HepG2 (cell line): ENCODE measurements around the gene ARHGEF39. TPM values are rescaled to one million over a fixed set of nuclear protein-coding genes. Genes with fewer than 3 reads are reported as not detected.

Experiments used
- ATAC-seq: fragments of 200-7000 bp; cut with Tn5 transposase; 3 replicates; pipeline ENCODE4 v1.9.1; 2020; ENCODE audit warnings: mild to moderate bottlenecking, moderate library complexity
- BruUV-seq: library from RNA; stranded (reverse); fragments of 400-500 nt; replicated peaks from 2 replicates; lab custom pipeline; 2021; lab: Mats Ljungman, UMichigan
- CTCF ChIA-PET: fragments of 300-600 bp; formaldehyde crosslinking; extraction: SDS; loops from one replicate; lab custom pipeline; 2021; ENCODE audit warnings: low total read pairs, inconsistent platforms, low intra/inter-chr PET ratio; lab: Yijun Ruan, JAX
- POLR2A ChIA-PET: fragments of 350-600 bp; sonication (Branson Sonifier 250); formaldehyde crosslinking; loops from one replicate; lab custom pipeline; 2020; ENCODE audit warnings: antibody characterized with exemption, inconsistent platforms; lab: Yijun Ruan, JAX
- DNase-seq: peaks from one replicate; pipeline ENCODE4 v3.0.0-alpha.2; 2015; ENCODE audit warnings: low spot score
- FAIRE-seq: peaks from 3 replicates; lab custom pipeline; 2011; peaks lifted over from hg19 to GRCh38; lab: Jason Lieb, UNC
- H2AFZ ChIP-seq: one replicate; pipeline ENCODE4 v1.6.1; 2011; ENCODE audit warnings: low read length, inconsistent platforms
- H3K27ac ChIP-seq: fragments of 300-600 bp; 3 replicates; pipeline ENCODE4 v1.8.0; 2011; ENCODE audit warnings: mixed run types, mild to moderate bottlenecking, mixed read lengths, low read length, inconsistent platforms; ENCODE audit not compliant: insufficient read depth; ENCODE audit errors: extremely low read length
- H3K27me3 ChIP-seq, 2 experiments: fragments of 200-600 bp in 1 of 2; 2 replicates in 1 of 2; 3 replicates in 1 of 2; pipeline versions ENCODE4 v1.6.0 to v1.8.0; 2011; ENCODE audit warnings: low read length in 2 of 2, mild to moderate bottlenecking in 2 of 2, moderate library complexity in 2 of 2, inconsistent platforms in 1 of 2; ENCODE audit not compliant: insufficient read depth in 2 of 2, control insufficient read depth in 1 of 2
- H3K36me3 ChIP-seq, 2 experiments: fragments of 200-600 bp in 1 of 2; replicated peaks in 1 of 2; 2 replicates in 1 of 2; 3 replicates in 1 of 2; pipeline versions ENCODE4 v1.5.1 to v1.8.0; 2011; ENCODE audit warnings: low read length in 2 of 2, inconsistent platforms in 1 of 2; ENCODE audit not compliant: insufficient read depth in 2 of 2, control insufficient read depth in 1 of 2
- H3K4me1 ChIP-seq: 2 replicates; pipeline ENCODE4 v1.5.1; 2012; ENCODE audit warnings: low read length, inconsistent platforms; ENCODE audit not compliant: insufficient read depth
- H3K4me2 ChIP-seq: 2 replicates; pipeline ENCODE4 v1.6.0; 2011; ENCODE audit warnings: low read depth, low read length, inconsistent platforms
- H3K4me3 ChIP-seq, 3 experiments: fragments of 200-600 bp in 1 of 3; sonication (generic), shearing (Covaris generic) in 1 of 3; replicated peaks in 1 of 3; 2 replicates each; pipeline ENCODE4 v1.5.1; 2011 to 2016; ENCODE audit warnings: low read length in 3 of 3, inconsistent platforms in 2 of 3, low read depth in 2 of 3, mild to moderate bottlenecking in 2 of 3, control low read depth in 1 of 3, mixed read lengths in 1 of 3; ENCODE audit not compliant: insufficient read depth in 1 of 3
- H3K79me2 ChIP-seq: one replicate; pipeline ENCODE4 v1.6.1; 2011; ENCODE audit warnings: low read length, inconsistent platforms; ENCODE audit not compliant: insufficient read depth
- H3K9ac ChIP-seq: 2 replicates; pipeline ENCODE4 v1.6.0; 2011; ENCODE audit warnings: mild to moderate bottlenecking, low read depth, low read length, inconsistent platforms; ENCODE audit not compliant: insufficient read depth
- H3K9me3 ChIP-seq: 2 replicates; pipeline ENCODE4 v1.5.1; 2012; ENCODE audit warnings: mild to moderate bottlenecking, low read length
- H4K20me1 ChIP-seq: 2 replicates; pipeline ENCODE4 v1.6.0; 2011; ENCODE audit warnings: inconsistent platforms, mild to moderate bottlenecking, low read length, moderate library complexity; ENCODE audit not compliant: insufficient read depth
- ARNT ChIP-seq: fragments of 450-650 bp; IDR thresholded peaks from 2 replicates; pipeline ENCODE4 v1.6.1; 2017
- FOXK1 ChIP-seq: sonication (generic); formaldehyde crosslinking; IDR thresholded peaks from 2 replicates; pipeline ENCODE4 v1.4.0; 2020; ENCODE audit warnings: low read depth, missing genetic modification reagents, borderline replicate concordance
- STAG1 ChIP-seq: sonication (generic); formaldehyde crosslinking; IDR thresholded peaks from 2 replicates; pipeline ENCODE4 v1.4.0; 2020; ENCODE audit warnings: missing genetic modification reagents
- ZBTB39 ChIP-seq: sonication (generic); formaldehyde crosslinking; IDR thresholded peaks from 2 replicates; pipeline ENCODE4 v1.5.0; 2020; ENCODE audit warnings: missing genetic modification reagents
- ZNF12 ChIP-seq: sonication (generic); formaldehyde crosslinking; IDR thresholded peaks from 2 replicates; pipeline ENCODE4 v1.5.0; 2020; ENCODE audit warnings: missing genetic modification reagents
- WGBS: methylation state at CpG from one replicate; pipeline ENCODE4 v1.1.6; 2017; ENCODE audit warnings: low lambda C conversion rate; 5-methylcytosine and 5-hydroxymethylcytosine counted together
- in situ Hi-C: cut with HindIII; loops from 2 replicates; pipeline ENCODE4 v1.10.0; 2017; ENCODE audit warnings: low pct_unique_long_range_greater_than_20kb; ENCODE audit not compliant: extremely low pct_ligation_motif_present
- intact Hi-C: fragments of 100-400 bp; cut with micrococcal nuclease; formaldehyde crosslinking; loops from one replicate; pipeline ENCODE4 v1.10.0; 2022; ENCODE audit not compliant: unreplicated experiment
- polyA plus RNA-seq, 8 experiments: library from polyadenylated mRNA; depleted of rRNA in 3 of 8; stranded (reverse) in 7 of 8; unstranded in 1 of 8; fragments of >200 nt; fragmentation: Illumina TruSeq in 4 of 8; extraction: Trizol in 4 of 8; gene quantifications; 2 replicates each; pipeline versions ENCODE4 v1.2.1 to v1.2.3, GENCODE V29; 2011 to 2016; ENCODE audit warnings: low read depth in 4 of 8, missing spikeins in 1 of 8, mixed read lengths in 1 of 8; ENCODE audit not compliant: insufficient read depth in 1 of 8
- total RNA-seq, 5 experiments: library from RNA; depleted of rRNA; stranded (reverse); fragments of >200 nt; fragmentation: Illumina TruSeq; extraction: Trizol; gene quantifications; 2 replicates each; pipeline ENCODE4 v1.2.3, GENCODE V29; 2016; ENCODE audit warnings: low read depth in 1 of 5

The ARHGEF39 gene
- total and polyA plus RNA-seq, 2 of the 13 experiments (the other 11 are each of a cell fraction or from before 2014, with no cell fraction given) = 11.2 to 12.3 TPM

- intact Hi-C loops = no loop called here
- ChIA-PET POLR2A (interaction anchor here (0.6 to 2.1 kb wide), 3 partner anchors 15 to 29 kb away, joined by 3 to 5 read pairs (median 4); no protein-coding TSS in a partner anchor), CTCF (no interaction called here)
- 91% methylated on average over 3 of the region's 11 CpGs for WGBS
- no peak overlapping the region for H3K9ac ChIP-seq
- no peak overlapping the region for H2AFZ ChIP-seq
- ATAC-seq (peak; percentile 41), DNase-seq (no peak), FAIRE-seq (no peak)
- no peaks in the 10 kb centered on the region for H3K79me2 ChIP-seq
- no peaks in the 10 kb centered on the region for H3K4me1 ChIP-seq
- BruUV-seq = no TSS peak
- no peaks in the 10 kb centered on the region for H4K20me1 ChIP-seq
- no peaks in the 10 kb centered on the region for H3K9me3 ChIP-seq
- H3K4me2 ChIP-seq = no peak overlapping the region
- no peak overlapping the region for H3K4me3 ChIP-seq
- no peaks in the 10 kb centered on the region for H3K27me3 ChIP-seq
- TF ChIP-seq FOXK1 (CRISPR knock-in tag) = no peak
- no peak for TF ChIP-seq ARNT
- TF ChIP-seq STAG1 (CRISPR knock-in tag) = peak; percentile 41
- TF ChIP-seq ZBTB39 (CRISPR knock-in tag) = no peak
- no peak for TF ChIP-seq ZNF12 (CRISPR knock-in tag)
- in situ Hi-C loops = no loop called here
- no peak overlapping the region for H3K27ac ChIP-seq
- H3K36me3 ChIP-seq = peaks cover 52 to 89% of the 10 kb centered on the region in 2 experiments
Measured at GRCh38 chr9:35712762-35713400, 47.9 kb upstream of the ARHGEF39 start.
